GM19328 (cell line): Measurements from ENCODE around the gene HKDC1.

Experiments used
- ATAC-seq: cut with Tn5 transposase; IDR thresholded peaks from one replicate; pipeline ENCODE4 v1.9.1; 2021; ENCODE audit warnings: mild to moderate bottlenecking, moderate library complexity; ENCODE audit not compliant: unreplicated experiment

HKDC1 gene

DNA sequence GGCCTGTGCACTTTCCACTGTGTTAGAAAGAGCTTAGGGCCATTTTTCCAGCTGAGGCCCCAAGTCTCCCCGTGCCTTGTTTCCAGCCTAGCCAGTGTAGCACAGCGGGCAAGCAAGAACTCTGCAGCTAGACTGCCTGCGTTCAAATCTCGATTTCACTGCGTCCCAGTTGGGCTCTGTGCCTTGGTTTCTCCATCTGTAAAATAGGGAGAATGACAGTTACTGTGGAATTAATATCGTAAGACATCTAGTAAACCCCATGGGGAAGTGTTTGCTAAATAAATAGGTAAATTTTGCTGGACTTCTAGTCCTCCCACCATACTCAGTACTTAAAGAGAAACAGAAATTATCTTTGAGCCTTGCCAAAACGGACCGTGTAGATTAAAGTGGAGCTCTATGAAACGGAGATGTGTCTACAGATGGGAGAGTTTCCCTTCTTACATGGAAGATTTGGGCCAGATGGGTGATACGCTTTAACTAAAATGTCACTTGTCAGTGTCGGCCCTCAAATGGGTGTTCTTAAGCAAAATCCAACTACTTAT is 3.5 kb upstream of the HKDC1 start:
- ATAC-seq = no peak

GRCh38 chr10:69217119-69217754 is 2.9 kb upstream of the HKDC1 start:
- ATAC-seq = no peak

DNA sequence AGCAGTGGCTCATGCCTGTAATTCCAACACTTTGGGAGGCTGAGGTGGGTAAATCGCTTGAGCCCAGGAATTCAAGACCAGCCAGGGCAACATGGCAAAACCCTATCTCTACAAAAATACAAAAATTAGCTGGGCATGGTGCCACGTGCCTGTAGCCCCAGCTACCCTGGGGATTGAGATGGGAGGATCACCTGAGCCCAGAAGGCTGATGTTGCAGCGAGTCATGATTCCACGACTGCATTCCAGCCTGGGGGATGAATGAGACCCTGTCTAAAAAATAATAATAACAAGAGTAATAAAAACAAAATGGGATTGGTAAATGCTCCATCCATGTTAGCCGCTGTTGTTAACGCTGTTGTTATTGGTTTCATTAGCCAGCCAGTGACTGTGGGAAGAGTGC is 1.3 kb upstream of the HKDC1 start:
- no peak for ATAC-seq

DNA sequence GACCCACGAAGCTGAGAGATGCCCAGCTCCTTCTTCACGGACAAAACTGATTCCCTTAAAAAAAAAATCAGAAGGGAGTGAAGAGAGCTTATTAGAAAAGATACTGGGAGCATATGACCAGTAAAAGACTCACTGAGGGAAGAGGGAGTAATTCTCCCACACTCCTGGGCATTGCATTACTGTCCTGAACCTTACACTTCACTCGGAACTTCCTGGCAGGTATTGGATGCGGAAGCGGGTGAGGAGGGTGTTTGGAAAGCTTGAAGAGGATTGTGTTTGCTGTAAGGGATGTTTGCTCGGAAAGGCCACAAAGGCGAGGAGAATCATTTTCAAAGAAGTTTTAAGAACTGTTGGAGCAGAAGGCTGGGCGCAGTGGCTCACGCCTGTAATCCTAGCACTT is 375 bp downstream of the HKDC1 start:
- ATAC-seq = no peak

- peak; percentile 94 for ATAC-seq
Observed at GRCh38 chr10:69222157-69223027, 2.3 kb downstream of the HKDC1 start.

- peak; percentile 5 for ATAC-seq
Observed at GRCh38 chr10:69223028-69223342, 2.9 kb downstream of the HKDC1 start.

DNA sequence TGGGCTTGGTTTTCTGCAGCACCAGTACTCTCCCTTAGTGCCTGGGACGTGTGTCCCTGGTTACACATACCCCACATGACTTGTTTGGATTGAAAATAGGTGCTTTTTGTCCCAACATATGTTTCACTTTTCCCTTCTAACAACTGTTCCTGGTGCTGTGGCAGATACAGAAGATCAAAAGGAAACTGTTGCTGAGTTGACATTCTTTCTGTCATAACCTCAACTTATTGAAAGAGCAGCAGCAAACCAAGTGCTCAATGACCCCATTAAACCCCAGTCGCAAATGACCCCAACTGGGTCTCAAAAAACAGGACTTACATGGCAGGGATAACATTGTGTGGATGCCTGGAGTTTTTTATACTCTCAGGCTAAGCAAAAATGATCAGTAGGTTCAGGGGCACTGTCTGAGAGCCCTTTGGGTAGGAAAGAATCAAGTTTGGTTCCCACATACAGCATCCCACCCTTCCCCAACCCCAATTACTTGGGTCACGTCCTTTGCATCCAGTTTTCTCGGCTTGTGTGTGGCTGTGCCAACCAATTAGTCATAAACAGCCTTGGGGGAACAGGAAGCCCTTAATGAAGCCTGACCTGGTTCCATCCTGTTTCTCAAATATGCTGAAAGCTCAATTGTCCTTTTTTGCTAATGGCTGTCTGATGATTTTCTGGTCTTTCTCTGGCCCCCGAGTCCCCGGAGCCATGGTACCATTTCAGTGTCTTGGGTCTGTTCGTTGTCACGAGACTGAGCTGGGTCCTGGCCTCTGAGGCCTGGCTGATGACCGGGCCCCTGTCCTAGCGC is 4.9 kb downstream of the HKDC1 start:
- no peak for ATAC-seq

- no peak for ATAC-seq
Observed at GRCh38 chr10:69225681-69226080, 5.5 kb downstream of the HKDC1 start.

- ATAC-seq = no peak
Observed at GRCh38 chr10:69226919-69227450, 6.9 kb downstream of the HKDC1 start.

DNA sequence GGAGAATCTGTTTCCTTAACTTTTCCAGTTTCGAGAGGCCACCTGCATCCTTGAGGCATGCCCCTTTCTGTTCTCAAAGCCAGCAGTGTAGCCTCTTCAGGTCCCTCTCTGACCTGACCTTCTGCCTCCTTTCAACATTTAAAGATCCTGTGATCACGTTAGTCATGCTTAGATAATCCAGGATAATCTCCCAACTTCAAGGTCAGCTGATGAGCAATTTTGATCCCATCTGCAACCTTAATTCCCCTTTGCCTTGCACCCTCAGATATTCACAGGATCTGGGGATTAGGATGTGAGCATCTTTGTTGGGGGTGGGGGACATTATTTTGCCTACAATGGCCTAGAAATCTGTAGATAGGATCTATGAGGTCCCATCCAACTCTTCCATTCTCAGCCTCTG is 8.0 kb downstream of the HKDC1 start:
- ATAC-seq = no peak

DNA sequence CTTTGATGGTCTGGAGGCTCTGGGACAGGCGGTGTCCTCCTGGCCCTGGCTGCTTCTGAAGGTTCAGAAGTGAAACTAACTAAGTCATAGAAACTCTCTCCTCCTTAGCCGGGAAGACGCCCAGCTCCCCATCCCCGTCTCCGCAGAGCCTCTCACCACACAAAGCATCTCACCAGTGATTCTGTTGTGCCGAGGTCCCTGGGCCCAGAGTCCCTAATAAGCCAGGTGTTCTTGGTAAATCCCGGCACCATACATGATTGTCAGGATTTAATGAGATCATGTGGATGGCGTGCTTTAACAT is 9.4 kb downstream of the HKDC1 start:
- no peak for ATAC-seq

GRCh38 chr10:69230128-69230527 is 10.0 kb downstream of the HKDC1 start:
- no peak for ATAC-seq

- ATAC-seq = no peak
Observed at GRCh38 chr10:69232252-69232651, 12.1 kb downstream of the HKDC1 start.

DNA sequence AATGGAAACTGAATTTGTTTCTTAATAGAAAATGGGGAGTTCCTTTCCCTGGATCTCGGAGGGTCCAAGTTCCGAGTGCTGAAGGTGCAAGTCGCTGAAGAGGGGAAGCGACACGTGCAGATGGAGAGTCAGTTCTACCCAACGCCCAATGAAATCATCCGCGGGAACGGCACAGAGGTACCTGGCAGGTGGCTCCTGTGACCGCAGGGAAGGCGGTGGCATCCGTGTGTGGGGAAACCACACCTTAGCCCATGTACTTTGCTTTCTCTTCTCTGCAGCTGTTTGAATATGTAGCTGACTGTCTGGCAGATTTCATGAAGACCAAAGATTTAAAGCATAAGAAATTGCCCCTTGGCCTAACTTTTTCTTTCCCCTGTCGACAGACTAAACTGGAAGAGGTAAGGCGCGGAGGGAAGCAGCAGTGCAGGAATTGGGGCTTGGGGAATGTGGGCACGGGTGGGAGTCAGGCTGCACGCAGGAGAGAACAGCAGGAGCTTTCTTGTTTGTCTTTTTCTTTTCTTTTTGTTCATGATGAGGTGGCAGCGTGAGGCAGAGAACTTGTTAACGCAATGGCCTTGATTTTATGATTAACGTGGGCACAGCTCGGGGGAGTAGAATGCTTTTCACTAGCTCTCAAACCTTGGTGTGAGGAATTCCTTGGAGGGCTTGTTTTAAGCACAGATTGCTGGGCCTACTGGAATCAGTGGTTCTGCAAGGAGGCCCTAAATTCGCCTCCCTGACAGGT is 12.8 kb downstream of the HKDC1 start:
- ATAC-seq = no peak

GRCh38 chr10:69234447-69234846 is 14.3 kb downstream of the HKDC1 start:
- ATAC-seq = no peak

DNA sequence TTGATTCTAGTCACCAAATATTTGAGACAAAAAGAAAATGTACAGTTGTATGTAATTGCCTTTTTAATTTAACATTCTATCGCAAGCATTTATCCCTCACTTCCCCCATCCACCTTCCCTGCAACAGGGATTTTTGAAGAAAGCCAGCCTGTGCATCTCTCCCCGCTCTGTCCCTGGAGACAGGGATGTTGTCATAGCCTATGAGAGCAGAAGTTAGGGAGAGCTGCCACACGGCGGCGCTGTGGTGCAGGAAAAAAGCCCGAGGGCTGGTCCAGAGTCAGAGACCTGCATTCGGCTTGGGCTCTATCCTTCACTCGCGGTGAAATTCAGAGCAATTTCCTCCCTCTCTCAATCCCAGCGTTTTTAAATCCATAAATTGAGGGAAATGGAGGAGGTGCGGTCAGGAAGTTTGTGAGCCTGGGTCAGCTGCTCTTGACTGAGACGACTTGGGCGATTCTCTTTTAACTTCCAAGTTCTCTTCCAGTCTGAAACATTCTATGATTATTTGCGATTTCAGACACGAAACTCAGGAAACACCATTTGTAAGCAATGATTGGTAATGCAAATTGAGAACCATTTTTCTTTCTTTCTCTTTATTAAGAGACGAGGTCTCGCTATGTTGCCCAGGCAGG is 17.5 kb downstream of the HKDC1 start:
- peak; percentile 64 for ATAC-seq

GRCh38 chr10:69239136-69239535 is 19.0 kb downstream of the HKDC1 start:
- no peak for ATAC-seq

DNA sequence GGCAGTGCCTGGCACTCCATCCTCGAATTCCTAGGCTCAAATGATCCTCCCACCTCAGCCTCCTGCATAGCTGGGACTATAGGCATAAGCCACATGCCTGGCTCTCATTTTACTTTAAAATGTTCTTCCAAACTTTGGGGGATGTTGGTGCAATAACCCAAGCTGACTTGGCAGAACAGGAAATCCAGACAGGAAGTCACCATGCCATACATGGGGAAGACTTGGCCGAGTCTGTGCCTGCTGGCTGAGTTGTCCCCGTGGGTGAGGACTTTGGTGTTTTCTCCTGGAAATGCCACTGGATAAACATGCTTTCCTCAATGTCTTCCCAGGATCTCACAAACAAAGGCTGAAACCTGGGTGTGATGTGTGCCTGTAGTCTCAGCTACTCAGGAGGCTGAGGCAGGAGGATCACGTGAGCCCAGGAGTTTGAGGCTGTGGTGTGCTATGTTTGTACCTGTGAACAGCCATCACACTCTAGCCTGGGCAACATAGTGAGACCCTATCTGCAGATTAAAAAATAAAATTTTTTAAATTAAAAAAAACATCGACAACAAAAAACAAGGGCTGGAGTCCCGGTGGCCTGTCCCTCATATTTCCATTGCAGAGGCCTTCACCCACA is 19.8 kb downstream of the HKDC1 start:
- ATAC-seq = no peak

- ATAC-seq = no peak
Observed at GRCh38 chr10:69240455-69240854, 20.3 kb downstream of the HKDC1 start.

DNA sequence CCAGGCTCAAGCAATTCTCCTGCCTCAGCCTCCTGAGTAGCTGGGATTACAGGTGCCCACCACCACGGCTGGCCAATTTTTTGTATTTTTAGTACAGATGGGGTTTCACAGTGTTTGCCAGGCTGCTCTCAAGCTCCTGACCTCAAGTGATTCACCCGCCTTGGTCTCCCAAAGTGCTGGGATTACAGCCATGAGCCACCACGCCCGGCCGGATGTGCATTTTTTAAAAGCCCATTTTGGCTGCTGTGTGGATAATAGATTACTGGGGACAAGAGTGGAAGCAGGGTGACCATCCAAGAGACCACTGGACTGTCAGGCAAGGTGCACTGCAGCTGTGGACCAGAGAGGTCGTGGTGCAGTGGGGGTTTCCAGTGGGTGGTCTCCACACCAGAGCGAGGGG is 21.4 kb downstream of the HKDC1 start:
- ATAC-seq = no peak
